HCT116 (cell line): ENCODE results near the gene NCKAP5. TPM values are rescaled to one million over a fixed set of nuclear protein-coding genes. Genes with fewer than 3 reads are reported as not detected.

Experiments used
- ATAC-seq: fragments of 200-7000 bp; cut with Tn5 transposase; 2 replicates; pipeline ENCODE4 v1.9.1; 2020; ENCODE audit warnings: mild to moderate bottlenecking, moderate library complexity
- BruUV-seq: library from RNA; stranded (reverse); fragments of 400-500 nt; replicated peaks from 2 replicates; lab custom pipeline; 2021; lab: Mats Ljungman, UMichigan
- CTCF ChIA-PET: fragments of 300-600 bp; sonication (Branson Sonifier 250); formaldehyde crosslinking; loops from one replicate; lab custom pipeline; 2021; ENCODE audit warnings: antibody characterized with exemption; lab: Charles Lee
- POLR2A ChIA-PET: fragments of 300-600, 350-600 bp; sonication (Branson Sonifier 250); formaldehyde crosslinking; loops from one replicate; lab custom pipeline; 2021; ENCODE audit warnings: antibody characterized with exemption; lab: Charles Lee
- RAD21 ChIA-PET, 2 experiments: fragments of 300-600 bp; sonication (Branson Sonifier 250); formaldehyde crosslinking; loops; one replicate each; lab custom pipeline; 2023; ENCODE audit warnings: low total read pairs in 2 of 2; ENCODE audit not compliant: uncharacterized antibody in 2 of 2, unreplicated experiment in 2 of 2, low non-redundant PET in 1 of 2; lab: Charles Lee
- DNase-seq: peaks from one replicate; pipeline ENCODE4 v3.0.0-alpha.2; 2010; ENCODE audit warnings: low read depth, low spot score
- H2AFZ ChIP-seq: fragments of 200-600 bp; shearing (Covaris generic), sonication (generic); 2 replicates; pipeline ENCODE4 v1.6.1; 2017; ENCODE audit warnings: low read depth, mixed run types, mixed read lengths, antibody characterized with exemption, low read length; ENCODE audit not compliant: poor library complexity, severe bottlenecking
- H3K27ac ChIP-seq: 2 replicates; pipeline ENCODE4 v1.5.1; 2012; ENCODE audit warnings: low read depth, low read length
- H3K27me3 ChIP-seq: fragments of 200-600 bp; sonication (generic); 2 replicates; pipeline ENCODE4 v1.6.1; 2016; ENCODE audit warnings: mixed run types, low read length, mixed read lengths; ENCODE audit not compliant: insufficient read depth
- H3K36me3 ChIP-seq, 2 experiments: fragments of 200-500 bp in 1 of 2; fragments of 200-600 bp in 1 of 2; sonication (Bioruptor generic) in 1 of 2; sonication (generic) in 1 of 2; 2 replicates each; pipeline versions ENCODE4 v1.5.1 to v1.6.1; 2014 to 2016; ENCODE audit warnings: low read length in 2 of 2, inconsistent platforms in 1 of 2, mixed read lengths in 1 of 2, mixed run types in 1 of 2; ENCODE audit not compliant: insufficient read depth in 2 of 2, control insufficient read depth in 1 of 2
- H3K4me1 ChIP-seq, 2 experiments: fragments of 200-600 bp in 1 of 2; sonication (generic) in 1 of 2; 2 replicates each; pipeline versions ENCODE4 v1.5.1 to v1.6.1; 2012 to 2017; ENCODE audit warnings: low read length in 2 of 2, inconsistent platforms in 1 of 2, mild to moderate bottlenecking in 1 of 2, mixed read lengths in 1 of 2, mixed run types in 1 of 2, moderate library complexity in 1 of 2; ENCODE audit not compliant: insufficient read depth in 2 of 2, control insufficient read depth in 1 of 2
- H3K4me2 ChIP-seq: fragments of 200-600 bp; sonication (generic); 2 replicates; pipeline ENCODE4 v1.6.1; 2017; ENCODE audit warnings: mixed run types, low read length, mixed read lengths
- H3K4me3 ChIP-seq, 2 experiments: fragments of 200-600 bp in 1 of 2; sonication (generic) in 1 of 2; replicated peaks in 1 of 2; 2 replicates each; pipeline ENCODE4 v1.5.1; 2011 to 2016; ENCODE audit warnings: low read length in 2 of 2, control low read depth in 1 of 2, low read depth in 1 of 2, mild to moderate bottlenecking in 1 of 2, mixed read lengths in 1 of 2, mixed run types in 1 of 2
- H3K79me2 ChIP-seq: fragments of 200-600 bp; sonication (generic); 2 replicates; pipeline ENCODE4 v1.6.1; 2017; ENCODE audit warnings: mild to moderate bottlenecking, mixed run types, low read length, moderate library complexity, mixed read lengths; ENCODE audit not compliant: insufficient read depth
- H3K9ac ChIP-seq: fragments of 200-600 bp; sonication (generic); 2 replicates; pipeline ENCODE4 v1.6.1; 2016; ENCODE audit warnings: low read length, mixed read lengths
- H3K9me2 ChIP-seq: fragments of 200-600 bp; sonication (generic), shearing (Covaris generic); 2 replicates; pipeline ENCODE4 v1.6.1; 2017; ENCODE audit warnings: mixed run types, mild to moderate bottlenecking, moderate library complexity; ENCODE audit not compliant: insufficient read depth
- H3K9me3 ChIP-seq, 2 experiments: fragments of 200-500 bp in 1 of 2; fragments of 200-600 bp in 1 of 2; sonication (Bioruptor generic) in 1 of 2; sonication (generic) in 1 of 2; 2 replicates each; pipeline ENCODE4 v1.6.1; 2014 to 2017; ENCODE audit warnings: low read length in 2 of 2, mixed read lengths in 2 of 2, inconsistent platforms in 1 of 2, low read depth in 1 of 2, mild to moderate bottlenecking in 1 of 2, mixed run types in 1 of 2, moderate library complexity in 1 of 2; ENCODE audit not compliant: control insufficient read depth in 1 of 2, insufficient read depth in 1 of 2
- H4K20me1 ChIP-seq: fragments of 200-600 bp; sonication (generic), shearing (Covaris generic); 2 replicates; pipeline ENCODE4 v1.6.1; 2017; ENCODE audit warnings: mixed run types, mild to moderate bottlenecking, moderate library complexity; ENCODE audit not compliant: insufficient read depth
- CBX3 ChIP-seq: IDR thresholded peaks from 2 replicates; pipeline ENCODE4 v1.6.1; 2012; ENCODE audit warnings: low read depth
- EGR1 ChIP-seq: IDR thresholded peaks from 2 replicates; pipeline ENCODE4 v1.6.1; 2012; ENCODE audit warnings: low read depth
- EZH2 ChIP-seq: fragments of 200-600 bp; sonication (generic); IDR thresholded peaks from 2 replicates; pipeline ENCODE4 v1.6.1; 2017; ENCODE audit warnings: antibody characterized with exemption, mixed run types
- EZH2phosphoT487 ChIP-seq: fragments of 200-600 bp; IDR thresholded peaks from 2 replicates; pipeline ENCODE4 v1.6.1; 2018; ENCODE audit warnings: antibody characterized with exemption, borderline replicate concordance
- POLR2A ChIP-seq: IDR thresholded peaks from 2 replicates; pipeline ENCODE4 v1.7.0; 2011; ENCODE audit warnings: borderline replicate concordance; ENCODE audit not compliant: insufficient read depth, insufficient read length; ENCODE audit errors: extremely low read depth
- SP1 ChIP-seq: IDR thresholded peaks from 2 replicates; pipeline ENCODE4 v1.6.1; 2012; ENCODE audit warnings: low read depth
- TCF7L2 ChIP-seq: IDR thresholded peaks from 2 replicates; pipeline ENCODE4 v1.7.0; 2011; ENCODE audit warnings: borderline replicate concordance, inconsistent platforms; ENCODE audit not compliant: insufficient read depth, insufficient read length; ENCODE audit errors: extremely low read depth
- intact Hi-C: fragments of 100-400 bp; cut with micrococcal nuclease; formaldehyde crosslinking; loops from 2 replicates; pipeline ENCODE4 v1.10.0; 2022
- total RNA-seq: library from RNA; stranded (reverse); gene quantifications from one replicate; pipeline ENCODE4 v1.2.1, GENCODE V29; 2021; ENCODE audit not compliant: unreplicated experiment
- TF ChIP-seq, protein P1 (sequence below): IDR thresholded peaks from 2 replicates; pipeline ENCODE4 v1.6.1; 2012
- TF ChIP-seq, protein P2 (sequence below): IDR thresholded peaks from 2 replicates; pipeline ENCODE4 v1.6.1; 2011; ENCODE audit warnings: mild to moderate bottlenecking, low read length, moderate library complexity; ENCODE audit not compliant: insufficient replicate concordance; ENCODE audit errors: extremely low read depth
- TF ChIP-seq, protein P3 (sequence below), 3 experiments: fragments of 200-600 bp in 1 of 3; sonication (generic) in 1 of 3; IDR thresholded peaks in 2 of 3; conservative IDR thresholded peaks in 1 of 3; 2 replicates each; pipeline ENCODE4 v1.5.1; 2012 to 2017; ENCODE audit warnings: low read depth in 2 of 3, low read length in 2 of 3, antibody characterized with exemption in 1 of 3, borderline replicate concordance in 1 of 3, control low read depth in 1 of 3, mild to moderate bottlenecking in 1 of 3, mixed read lengths in 1 of 3, mixed run types in 1 of 3, moderate library complexity in 1 of 3; ENCODE audit not compliant: insufficient read depth in 1 of 3

The NCKAP5 gene
- total RNA-seq, 1 experiment from 2014 or later, result 0.30 TPM

DNA sequence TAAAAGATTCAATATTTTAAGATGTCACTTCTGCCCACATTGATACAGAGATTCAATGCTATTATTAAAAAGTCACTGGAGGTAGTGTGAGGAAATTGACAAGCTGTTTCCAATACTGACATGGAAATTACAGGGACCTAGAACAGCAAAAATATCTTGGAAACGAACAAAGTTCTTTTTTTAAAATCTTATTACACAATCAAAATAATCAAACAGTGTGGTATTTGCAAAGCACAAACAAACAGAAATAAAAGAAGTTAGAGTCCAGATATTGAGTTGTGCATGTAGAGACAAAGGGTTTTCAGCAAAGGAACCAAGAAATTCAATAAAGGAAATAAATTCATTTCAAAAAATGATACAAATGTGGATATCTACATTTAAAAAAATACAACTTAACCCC, 369.6 kb downstream of the NCKAP5 start:
- RAD21 ChIA-PET, result no interaction called here
- TF ChIP-seq TCF7L2, result no peak
- no peak for TF ChIP-seq EZH2
- TF ChIP-seq SP1, result no peak
- TF ChIP-seq EZH2phosphoT487, result no peak
- TF ChIP-seq, protein P1, sequence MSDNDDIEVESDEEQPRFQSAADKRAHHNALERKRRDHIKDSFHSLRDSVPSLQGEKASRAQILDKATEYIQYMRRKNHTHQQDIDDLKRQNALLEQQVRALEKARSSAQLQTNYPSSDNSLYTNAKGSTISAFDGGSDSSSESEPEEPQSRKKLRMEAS, result no peak
- TF ChIP-seq CBX3, result no peak
- TF ChIP-seq, protein P2, sequence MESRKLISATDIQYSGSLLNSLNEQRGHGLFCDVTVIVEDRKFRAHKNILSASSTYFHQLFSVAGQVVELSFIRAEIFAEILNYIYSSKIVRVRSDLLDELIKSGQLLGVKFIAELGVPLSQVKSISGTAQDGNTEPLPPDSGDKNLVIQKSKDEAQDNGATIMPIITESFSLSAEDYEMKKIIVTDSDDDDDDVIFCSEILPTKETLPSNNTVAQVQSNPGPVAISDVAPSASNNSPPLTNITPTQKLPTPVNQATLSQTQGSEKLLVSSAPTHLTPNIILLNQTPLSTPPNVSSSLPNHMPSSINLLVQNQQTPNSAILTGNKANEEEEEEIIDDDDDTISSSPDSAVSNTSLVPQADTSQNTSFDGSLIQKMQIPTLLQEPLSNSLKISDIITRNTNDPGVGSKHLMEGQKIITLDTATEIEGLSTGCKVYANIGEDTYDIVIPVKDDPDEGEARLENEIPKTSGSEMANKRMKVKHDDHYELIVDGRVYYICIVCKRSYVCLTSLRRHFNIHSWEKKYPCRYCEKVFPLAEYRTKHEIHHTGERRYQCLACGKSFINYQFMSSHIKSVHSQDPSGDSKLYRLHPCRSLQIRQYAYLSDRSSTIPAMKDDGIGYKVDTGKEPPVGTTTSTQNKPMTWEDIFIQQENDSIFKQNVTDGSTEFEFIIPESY, result no peak
- TF ChIP-seq, protein P3, sequence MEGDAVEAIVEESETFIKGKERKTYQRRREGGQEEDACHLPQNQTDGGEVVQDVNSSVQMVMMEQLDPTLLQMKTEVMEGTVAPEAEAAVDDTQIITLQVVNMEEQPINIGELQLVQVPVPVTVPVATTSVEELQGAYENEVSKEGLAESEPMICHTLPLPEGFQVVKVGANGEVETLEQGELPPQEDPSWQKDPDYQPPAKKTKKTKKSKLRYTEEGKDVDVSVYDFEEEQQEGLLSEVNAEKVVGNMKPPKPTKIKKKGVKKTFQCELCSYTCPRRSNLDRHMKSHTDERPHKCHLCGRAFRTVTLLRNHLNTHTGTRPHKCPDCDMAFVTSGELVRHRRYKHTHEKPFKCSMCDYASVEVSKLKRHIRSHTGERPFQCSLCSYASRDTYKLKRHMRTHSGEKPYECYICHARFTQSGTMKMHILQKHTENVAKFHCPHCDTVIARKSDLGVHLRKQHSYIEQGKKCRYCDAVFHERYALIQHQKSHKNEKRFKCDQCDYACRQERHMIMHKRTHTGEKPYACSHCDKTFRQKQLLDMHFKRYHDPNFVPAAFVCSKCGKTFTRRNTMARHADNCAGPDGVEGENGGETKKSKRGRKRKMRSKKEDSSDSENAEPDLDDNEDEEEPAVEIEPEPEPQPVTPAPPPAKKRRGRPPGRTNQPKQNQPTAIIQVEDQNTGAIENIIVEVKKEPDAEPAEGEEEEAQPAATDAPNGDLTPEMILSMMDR (IDR thresholded peaks at IDR 0.05 in 2 of 3, conservative IDR thresholded peaks at IDR 0.05 in 1 of 3; ENCODE audit: borderline replicate concordance in 1 of 3, insufficient read depth in 1 of 3, low read depth in 2 of 3, low read length in 2 of 3), result no peak
- TF ChIP-seq EGR1, result no peak
- no peak for TF ChIP-seq POLR2A
- TF ChIP-seq, all 23 proteins: peak for 0
- Histone ChIP-seq H3K9ac (no peak overlapping the region), H3K27me3 (no peaks in the 10 kb centered on the region), H3K27ac (no peak overlapping the region), H3K4me3 (no peak overlapping the region), H4K20me1 (no peaks in the 10 kb centered on the region), H3K36me3 (no peaks in the 10 kb centered on the region), H3K9me2 (no peaks in the 10 kb centered on the region), H3K79me2 (no peaks in the 10 kb centered on the region), H3K4me2 (no peak overlapping the region), H3K4me1 (no peaks in the 10 kb centered on the region), H3K9me3 (no peaks in the 10 kb centered on the region), H2AFZ (no peak overlapping the region)
- CTCF ChIA-PET, result no interaction called here
- ATAC-seq (no peak), DNase-seq (no peak)
- intact Hi-C loops, result no loop called here
- POLR2A ChIA-PET, result no interaction called here
- no TSS peak for BruUV-seq
